Neural cell (in vitro differentiated cells): ENCODE measurements around the gene CPVL. TPM values are rescaled to one million over a fixed set of nuclear protein-coding genes. Genes with fewer than 3 reads are reported as not detected.

Experiments used
- H2AFZ ChIP-seq: fragments of 200-600, 300-800 bp; sonication (generic), shearing (Covaris generic); 2 replicates; pipeline ENCODE4 v1.6.0; 2014; ENCODE audit warnings: low read depth, mild to moderate bottlenecking, antibody characterized with exemption, low read length, moderate library complexity
- H3F3A ChIP-seq: fragments of 200-600 bp; shearing (Covaris generic); 2 replicates; pipeline ENCODE4 v1.6.1; 2016; ENCODE audit warnings: mild to moderate bottlenecking, moderate library complexity, mixed read lengths, antibody characterized with exemption, low read length; ENCODE audit not compliant: insufficient read depth, poor library complexity, severe bottlenecking
- H3K27ac ChIP-seq: fragments of 200-600, 300-800 bp; sonication (generic), shearing (Covaris generic); 2 replicates; pipeline ENCODE4 v1.5.1; 2014; ENCODE audit warnings: mild to moderate bottlenecking, low read length, moderate library complexity
- H3K27me3 ChIP-seq: fragments of 300-800, 200-600 bp; sonication (generic), shearing (Covaris generic); 2 replicates; pipeline ENCODE4 v1.6.0; 2014; ENCODE audit warnings: mild to moderate bottlenecking, low read depth, low read length, moderate library complexity; ENCODE audit not compliant: insufficient read depth
- H3K36me3 ChIP-seq: fragments of 300-800, 200-600 bp; sonication (generic), shearing (Covaris generic); 2 replicates; pipeline ENCODE4 v1.5.1; 2014; ENCODE audit warnings: mild to moderate bottlenecking, antibody characterized with exemption, low read length, moderate library complexity; ENCODE audit not compliant: insufficient read depth
- H3K4me2 ChIP-seq: fragments of 300-800, 200-600 bp; sonication (generic), shearing (Covaris generic); 2 replicates; pipeline ENCODE4 v1.6.0; 2014; ENCODE audit warnings: mild to moderate bottlenecking, low read length
- H3K4me3 ChIP-seq: fragments of 300-800, 200-600 bp; sonication (generic), shearing (Covaris generic); 2 replicates; pipeline ENCODE4 v1.5.1; 2014; ENCODE audit warnings: mild to moderate bottlenecking, low read length, moderate library complexity
- H3K79me2 ChIP-seq: fragments of 200-600 bp; shearing (Covaris generic); replicated peaks from 2 replicates; pipeline ENCODE4 v1.6.0; 2014; ENCODE audit warnings: mild to moderate bottlenecking, low read length, moderate library complexity; ENCODE audit not compliant: insufficient read depth
- H3K9ac ChIP-seq: fragments of 300-800, 200-600 bp; sonication (generic), shearing (Covaris generic); 2 replicates; pipeline ENCODE4 v1.6.1; 2016; ENCODE audit warnings: mild to moderate bottlenecking, low read length, mixed read lengths
- H3K9me2 ChIP-seq: fragments of 200-600 bp; shearing (Covaris generic); 2 replicates; pipeline ENCODE4 v1.6.1; 2016; ENCODE audit warnings: mild to moderate bottlenecking, low read length, mixed read lengths; ENCODE audit not compliant: insufficient read depth
- H3K9me3 ChIP-seq: fragments of 200-600, 300-800 bp; sonication (generic), shearing (Covaris generic); 2 replicates; pipeline ENCODE4 v1.6.1; 2016; ENCODE audit warnings: mild to moderate bottlenecking, mixed run types, low read length, moderate library complexity, mixed read lengths
- H4K20me1 ChIP-seq: fragments of 200-600 bp; shearing (Covaris generic); 2 replicates; pipeline ENCODE4 v1.6.1; 2016; ENCODE audit warnings: mild to moderate bottlenecking, mixed run types; ENCODE audit not compliant: insufficient read depth
- EP300 ChIP-seq: fragments of 450-650 bp; conservative IDR thresholded peaks from 2 replicates; pipeline ENCODE4 v1.6.1; 2014; ENCODE audit warnings: antibody characterized with exemption, mild to moderate bottlenecking, moderate library complexity; ENCODE audit not compliant: poor library complexity, severe bottlenecking
- EZH2 ChIP-seq: fragments of 200-600, 300-800 bp; shearing (Covaris generic), sonication (generic); IDR thresholded peaks from 2 replicates; pipeline ENCODE4 v1.6.1; 2014; ENCODE audit warnings: antibody characterized with exemption, low read length, borderline replicate concordance, mild to moderate bottlenecking; ENCODE audit not compliant: insufficient read depth, poor library complexity, severe bottlenecking
- MXI1 ChIP-seq: fragments of 450-650 bp; conservative IDR thresholded peaks from 2 replicates; pipeline ENCODE4 v1.6.1; 2014; ENCODE audit warnings: antibody characterized with exemption, mild to moderate bottlenecking; ENCODE audit not compliant: poor library complexity, severe bottlenecking
- POLR2AphosphoS5 ChIP-seq: IDR thresholded peaks from 2 replicates; pipeline ENCODE4 v1.6.1; 2012
- RAD21 ChIP-seq: fragments of 450-650 bp; conservative IDR thresholded peaks from 2 replicates; pipeline ENCODE4 v1.6.1; 2014; ENCODE audit warnings: antibody characterized with exemption, mild to moderate bottlenecking, moderate library complexity
- SMC3 ChIP-seq: fragments of 450-650 bp; conservative IDR thresholded peaks from 2 replicates; pipeline ENCODE4 v1.6.1; 2014; ENCODE audit warnings: antibody characterized with exemption, mild to moderate bottlenecking, moderate library complexity; ENCODE audit not compliant: poor library complexity
- TAF1 ChIP-seq: IDR thresholded peaks from 2 replicates; pipeline ENCODE4 v1.6.1; 2012; ENCODE audit warnings: low read depth
- polyA plus RNA-seq: library from polyadenylated mRNA; depleted of rRNA; stranded (reverse); fragments of >200 nt; gene quantifications from 2 replicates; pipeline ENCODE4 v1.2.3, GENCODE V29; 2014
- TF ChIP-seq, protein P1 (sequence below): fragments of 450-650 bp; IDR thresholded peaks from 2 replicates; pipeline ENCODE4 v1.5.1; 2014; ENCODE audit warnings: antibody characterized with exemption, mild to moderate bottlenecking, moderate library complexity; ENCODE audit not compliant: poor library complexity, severe bottlenecking
- TF ChIP-seq, protein P2 (sequence below): IDR thresholded peaks from 2 replicates; pipeline ENCODE4 v1.6.1; 2012; ENCODE audit warnings: borderline replicate concordance

The CPVL gene
- polyA plus RNA-seq, 1 donor from 2014 or later = 13.0 TPM

DNA sequence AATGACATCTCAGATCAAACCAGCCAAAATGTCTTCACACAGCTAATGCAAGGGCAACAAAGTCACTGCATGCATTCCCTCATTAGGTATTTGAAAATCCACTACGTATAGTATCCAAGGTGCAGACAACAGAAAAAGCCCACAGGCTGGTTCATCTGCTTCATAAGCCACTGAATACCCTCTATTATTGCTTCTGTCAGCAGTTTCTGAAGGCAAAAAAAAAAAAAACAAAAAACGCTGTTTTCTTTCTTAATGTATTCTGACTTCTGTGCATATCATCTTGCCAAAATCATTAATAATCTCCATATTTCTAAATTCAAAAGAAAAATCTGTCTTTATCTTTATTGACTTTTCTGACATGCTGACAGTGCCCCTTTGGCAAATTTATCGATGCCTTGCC is 13.4 kb downstream of the CPVL start:
- H3K79me2 ChIP-seq = no peaks in the 10 kb centered on the region
- no peaks in the 10 kb centered on the region for H3K9me2 ChIP-seq
- H2AFZ ChIP-seq = no peak overlapping the region
- H3K4me2 ChIP-seq = no peak overlapping the region
- no peaks in the 10 kb centered on the region for H3F3A ChIP-seq
- no peak overlapping the region for H3K4me3 ChIP-seq
- no peak overlapping the region for H3K27ac ChIP-seq
- no peak for TF ChIP-seq TAF1
- TF ChIP-seq, protein P1, sequence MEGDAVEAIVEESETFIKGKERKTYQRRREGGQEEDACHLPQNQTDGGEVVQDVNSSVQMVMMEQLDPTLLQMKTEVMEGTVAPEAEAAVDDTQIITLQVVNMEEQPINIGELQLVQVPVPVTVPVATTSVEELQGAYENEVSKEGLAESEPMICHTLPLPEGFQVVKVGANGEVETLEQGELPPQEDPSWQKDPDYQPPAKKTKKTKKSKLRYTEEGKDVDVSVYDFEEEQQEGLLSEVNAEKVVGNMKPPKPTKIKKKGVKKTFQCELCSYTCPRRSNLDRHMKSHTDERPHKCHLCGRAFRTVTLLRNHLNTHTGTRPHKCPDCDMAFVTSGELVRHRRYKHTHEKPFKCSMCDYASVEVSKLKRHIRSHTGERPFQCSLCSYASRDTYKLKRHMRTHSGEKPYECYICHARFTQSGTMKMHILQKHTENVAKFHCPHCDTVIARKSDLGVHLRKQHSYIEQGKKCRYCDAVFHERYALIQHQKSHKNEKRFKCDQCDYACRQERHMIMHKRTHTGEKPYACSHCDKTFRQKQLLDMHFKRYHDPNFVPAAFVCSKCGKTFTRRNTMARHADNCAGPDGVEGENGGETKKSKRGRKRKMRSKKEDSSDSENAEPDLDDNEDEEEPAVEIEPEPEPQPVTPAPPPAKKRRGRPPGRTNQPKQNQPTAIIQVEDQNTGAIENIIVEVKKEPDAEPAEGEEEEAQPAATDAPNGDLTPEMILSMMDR = no peak
- TF ChIP-seq, protein P2, sequence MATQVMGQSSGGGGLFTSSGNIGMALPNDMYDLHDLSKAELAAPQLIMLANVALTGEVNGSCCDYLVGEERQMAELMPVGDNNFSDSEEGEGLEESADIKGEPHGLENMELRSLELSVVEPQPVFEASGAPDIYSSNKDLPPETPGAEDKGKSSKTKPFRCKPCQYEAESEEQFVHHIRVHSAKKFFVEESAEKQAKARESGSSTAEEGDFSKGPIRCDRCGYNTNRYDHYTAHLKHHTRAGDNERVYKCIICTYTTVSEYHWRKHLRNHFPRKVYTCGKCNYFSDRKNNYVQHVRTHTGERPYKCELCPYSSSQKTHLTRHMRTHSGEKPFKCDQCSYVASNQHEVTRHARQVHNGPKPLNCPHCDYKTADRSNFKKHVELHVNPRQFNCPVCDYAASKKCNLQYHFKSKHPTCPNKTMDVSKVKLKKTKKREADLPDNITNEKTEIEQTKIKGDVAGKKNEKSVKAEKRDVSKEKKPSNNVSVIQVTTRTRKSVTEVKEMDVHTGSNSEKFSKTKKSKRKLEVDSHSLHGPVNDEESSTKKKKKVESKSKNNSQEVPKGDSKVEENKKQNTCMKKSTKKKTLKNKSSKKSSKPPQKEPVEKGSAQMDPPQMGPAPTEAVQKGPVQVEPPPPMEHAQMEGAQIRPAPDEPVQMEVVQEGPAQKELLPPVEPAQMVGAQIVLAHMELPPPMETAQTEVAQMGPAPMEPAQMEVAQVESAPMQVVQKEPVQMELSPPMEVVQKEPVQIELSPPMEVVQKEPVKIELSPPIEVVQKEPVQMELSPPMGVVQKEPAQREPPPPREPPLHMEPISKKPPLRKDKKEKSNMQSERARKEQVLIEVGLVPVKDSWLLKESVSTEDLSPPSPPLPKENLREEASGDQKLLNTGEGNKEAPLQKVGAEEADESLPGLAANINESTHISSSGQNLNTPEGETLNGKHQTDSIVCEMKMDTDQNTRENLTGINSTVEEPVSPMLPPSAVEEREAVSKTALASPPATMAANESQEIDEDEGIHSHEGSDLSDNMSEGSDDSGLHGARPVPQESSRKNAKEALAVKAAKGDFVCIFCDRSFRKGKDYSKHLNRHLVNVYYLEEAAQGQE = no peak
- TF ChIP-seq RAD21 = no peak
- TF ChIP-seq SMC3 = no peak
- no peak for TF ChIP-seq EP300
- TF ChIP-seq MXI1 = no peak
- TF ChIP-seq EZH2 = no peak
- no peak for TF ChIP-seq POLR2AphosphoS5
- no peaks in the 10 kb centered on the region for H3K9me3 ChIP-seq
- no peak overlapping the region for H3K9ac ChIP-seq
- no peaks in the 10 kb centered on the region for H3K36me3 ChIP-seq
- H4K20me1 ChIP-seq = no peaks in the 10 kb centered on the region
- no peaks in the 10 kb centered on the region for H3K27me3 ChIP-seq

DNA sequence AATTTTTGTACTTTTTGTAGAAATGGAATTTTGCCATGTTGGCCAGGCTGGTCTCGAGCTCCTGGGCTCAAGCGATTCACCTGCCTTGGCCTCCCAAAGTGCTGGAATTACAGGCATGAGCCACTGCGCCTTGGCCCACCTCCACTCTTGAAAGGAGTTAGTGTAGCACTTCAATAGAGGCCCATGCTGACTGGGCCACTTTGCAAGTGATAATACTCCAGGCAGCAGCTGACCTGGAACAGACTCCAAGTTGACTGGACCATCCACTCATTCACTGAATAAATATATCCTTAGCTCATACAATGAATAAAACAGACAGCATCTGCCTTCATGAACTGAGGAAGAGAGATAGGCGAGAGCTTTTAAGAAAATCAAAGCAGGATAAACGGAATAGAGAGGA is 14.7 kb downstream of the CPVL start:
- Histone ChIP-seq H3K4me2 (no peak overlapping the region), H3K9ac (no peak overlapping the region), H3K36me3 (no peaks in the 10 kb centered on the region), H3K4me3 (no peak overlapping the region), H3K9me2 (no peaks in the 10 kb centered on the region), H3F3A (no peaks in the 10 kb centered on the region), H3K9me3 (no peaks in the 10 kb centered on the region), H3K27me3 (no peaks in the 10 kb centered on the region), H2AFZ (no peak overlapping the region), H3K79me2 (no peaks in the 10 kb centered on the region), H3K27ac (no peak overlapping the region), H4K20me1 (no peaks in the 10 kb centered on the region)
- no peak for TF ChIP-seq MXI1
- TF ChIP-seq SMC3 = no peak
- TF ChIP-seq, protein P1 = no peak
- TF ChIP-seq, protein P2 = no peak
- no peak for TF ChIP-seq TAF1
- no peak for TF ChIP-seq POLR2AphosphoS5
- no peak for TF ChIP-seq RAD21
- no peak for TF ChIP-seq EP300
- TF ChIP-seq EZH2 = no peak
